GM19035 (cell line): ENCODE measurements around the gene PNLIP.

Experiments
- ATAC-seq: cut with Tn5 transposase; IDR thresholded peaks from one replicate; pipeline ENCODE4 v1.9.1; 2021; ENCODE audit not compliant: unreplicated experiment

PNLIP gene

DNA sequence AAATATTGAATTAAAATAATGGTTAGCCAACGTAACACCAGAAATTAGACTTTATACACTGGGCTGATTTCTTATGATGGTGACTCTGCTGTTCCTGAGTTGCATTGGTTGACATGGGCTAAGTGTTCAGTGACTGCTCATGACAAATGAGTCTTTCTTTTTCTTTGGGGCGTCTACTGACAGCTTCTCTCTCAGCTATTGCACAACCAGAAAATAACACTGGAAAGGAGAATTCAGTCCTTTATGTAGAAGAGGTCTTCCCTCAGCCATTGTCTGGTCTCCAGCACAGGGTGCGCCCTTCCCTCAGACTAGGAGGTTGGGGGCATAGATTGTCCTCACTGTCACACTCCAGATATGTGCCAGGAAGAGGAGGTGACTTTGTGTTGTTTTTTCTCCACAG lies 21.6 kb downstream of the PNLIP start:
- no peak for ATAC-seq

- ATAC-seq = no peak
Measured at GRCh38 chr10:116574797-116575196, 29.1 kb downstream of the PNLIP start.

- ATAC-seq = no peak
Measured at GRCh38 chr10:116587878-116588591, 42.3 kb downstream of the PNLIP start.

DNA sequence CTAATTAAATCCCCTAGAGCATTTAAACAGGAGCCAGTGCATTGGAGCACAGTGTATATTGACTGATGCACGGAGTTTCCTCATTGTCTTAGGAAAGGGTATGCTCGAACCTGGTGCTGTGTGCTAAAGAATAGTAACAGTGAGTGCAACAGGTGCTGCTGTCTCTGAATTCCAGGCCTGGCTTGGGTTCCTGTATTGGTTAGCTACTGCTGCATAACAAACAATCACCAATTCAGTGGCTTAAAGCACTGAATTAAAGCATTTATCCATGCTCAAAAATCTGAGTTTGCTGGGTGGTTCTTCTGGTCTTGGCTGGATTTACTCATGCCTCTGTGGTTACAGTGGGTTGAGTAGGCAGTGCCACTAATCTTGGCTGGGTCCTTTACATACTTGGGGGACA lies 43.3 kb downstream of the PNLIP start:
- no peak for ATAC-seq

- no peak for ATAC-seq
Measured at GRCh38 chr10:116589926-116590325, 44.2 kb downstream of the PNLIP start.

- no peak for ATAC-seq
Measured at GRCh38 chr10:116590590-116591444, 45.1 kb downstream of the PNLIP start, which contains the start of gene PNLIPRP1. TSS of gene PNLIPRP1 (plus strand) at chr10:116590959. CDS start at chr10:116591130, 171 bp downstream.

DNA sequence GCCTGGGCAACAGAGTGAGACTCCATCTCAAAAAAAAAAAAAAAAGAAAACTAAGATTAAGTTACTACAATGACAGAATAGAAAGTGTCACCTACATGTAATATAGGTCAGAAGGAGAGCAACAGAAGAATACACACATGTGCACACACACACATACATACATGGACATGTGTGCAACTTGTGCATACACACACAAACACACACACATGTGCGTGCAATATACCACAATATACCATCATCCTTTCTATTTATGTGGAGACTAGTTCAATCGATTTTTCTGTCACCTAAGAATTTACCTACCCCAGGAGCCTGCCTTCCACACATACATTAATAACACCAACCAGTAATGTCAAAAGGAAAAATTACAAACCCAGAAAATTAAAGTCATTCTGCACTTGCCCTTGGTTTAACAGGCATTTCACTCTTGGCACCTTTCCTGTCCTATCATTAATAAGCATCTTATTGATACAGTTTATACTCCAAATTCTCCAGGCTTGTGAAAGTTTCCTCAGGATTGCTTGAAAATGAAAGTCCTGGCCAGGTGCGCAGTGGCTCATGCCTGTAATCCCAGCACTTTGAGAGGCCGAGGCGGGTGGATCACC lies 47.5 kb downstream of the PNLIP start:
- ATAC-seq = no peak

GRCh38 chr10:116594525-116595035 lies 48.8 kb downstream of the PNLIP start:
- ATAC-seq = no peak

DNA sequence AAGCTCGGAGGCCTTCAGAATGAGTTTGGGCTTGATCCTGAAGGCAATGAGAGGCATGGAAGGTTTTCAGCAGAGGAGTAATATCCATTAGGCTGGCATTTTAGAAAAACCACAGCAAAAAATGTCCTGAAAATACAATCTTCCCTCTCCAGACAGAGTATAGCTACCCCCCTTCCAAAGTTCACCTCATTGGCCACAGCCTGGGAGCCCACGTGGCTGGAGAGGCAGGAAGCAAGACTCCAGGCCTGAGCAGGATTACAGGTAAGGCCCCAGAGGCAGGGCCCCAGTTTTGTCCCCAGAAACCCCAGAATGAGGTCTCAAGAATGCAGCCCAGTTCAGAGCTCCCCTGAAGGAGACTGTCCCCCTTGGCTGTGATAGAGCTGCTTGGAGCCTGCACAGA lies 50.3 kb downstream of the PNLIP start:
- no peak for ATAC-seq

- ATAC-seq = no peak
Measured at GRCh38 chr10:116597543-116597942, 51.8 kb downstream of the PNLIP start.

GRCh38 chr10:116598329-116598728 lies 52.6 kb downstream of the PNLIP start:
- ATAC-seq = no peak

- ATAC-seq = no peak
Measured at GRCh38 chr10:116599991-116600390, 54.3 kb downstream of the PNLIP start.

GRCh38 chr10:116602648-116603400 lies 57.1 kb downstream of the PNLIP start:
- ATAC-seq = no peak

GRCh38 chr10:116606061-116606483 lies 60.3 kb downstream of the PNLIP start:
- no peak for ATAC-seq

DNA sequence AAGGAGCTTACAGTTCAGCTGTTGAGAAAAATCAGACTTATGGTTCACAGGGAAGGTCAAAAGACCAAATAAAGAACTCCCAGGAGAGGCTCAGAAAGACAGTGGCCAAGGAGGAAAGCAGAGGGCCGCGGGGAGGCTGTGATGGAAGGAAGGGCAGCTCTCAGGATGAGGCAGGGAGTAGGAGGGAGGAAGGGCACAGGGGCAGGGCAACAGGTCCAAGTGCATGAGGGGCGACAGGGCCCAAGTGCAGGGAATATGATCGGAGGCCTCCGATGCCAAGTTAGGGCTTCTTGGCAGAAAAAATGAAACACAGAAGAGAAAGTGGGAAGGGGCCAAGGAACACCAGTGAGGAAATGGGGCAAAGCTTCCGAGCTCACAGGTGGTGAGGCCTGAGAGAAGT lies 61.6 kb downstream of the PNLIP start:
- no peak for ATAC-seq

GRCh38 chr10:116608686-116609594 lies 63.2 kb downstream of the PNLIP start:
- no peak for ATAC-seq

DNA sequence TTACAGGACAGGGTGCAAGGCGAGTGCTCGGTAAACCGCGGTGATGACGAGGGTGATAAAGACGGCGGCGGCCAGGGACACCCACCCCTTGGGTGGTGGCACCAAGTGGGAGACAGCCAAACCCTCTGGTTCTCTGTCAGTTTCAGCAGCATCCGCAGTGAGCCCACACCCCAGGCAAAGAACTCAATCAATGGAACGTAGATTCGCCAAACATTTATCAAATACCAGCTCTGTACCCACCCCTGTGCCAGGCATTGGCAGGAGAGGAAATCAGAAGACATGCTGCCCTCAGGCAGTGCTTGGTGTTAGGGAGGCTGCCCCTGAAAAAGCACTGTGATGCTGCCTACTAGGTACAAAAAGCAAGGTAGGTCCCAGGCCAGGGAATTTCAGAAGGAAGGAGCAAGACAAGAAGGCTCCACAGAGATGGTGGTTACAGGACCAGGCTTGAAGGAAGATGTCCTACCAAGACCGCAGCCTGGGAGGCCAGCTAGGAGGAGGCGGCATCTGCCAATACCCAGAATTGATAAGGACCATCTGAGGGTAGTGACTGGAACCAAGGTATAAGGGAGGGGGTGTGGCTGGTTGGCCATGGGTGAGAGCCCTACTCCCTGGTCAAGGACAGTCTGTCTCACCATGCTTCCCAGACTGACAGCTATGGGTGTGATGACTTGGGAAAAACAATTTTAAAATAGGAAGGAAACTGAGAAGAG lies 64.9 kb downstream of the PNLIP start:
- ATAC-seq = no peak

DNA sequence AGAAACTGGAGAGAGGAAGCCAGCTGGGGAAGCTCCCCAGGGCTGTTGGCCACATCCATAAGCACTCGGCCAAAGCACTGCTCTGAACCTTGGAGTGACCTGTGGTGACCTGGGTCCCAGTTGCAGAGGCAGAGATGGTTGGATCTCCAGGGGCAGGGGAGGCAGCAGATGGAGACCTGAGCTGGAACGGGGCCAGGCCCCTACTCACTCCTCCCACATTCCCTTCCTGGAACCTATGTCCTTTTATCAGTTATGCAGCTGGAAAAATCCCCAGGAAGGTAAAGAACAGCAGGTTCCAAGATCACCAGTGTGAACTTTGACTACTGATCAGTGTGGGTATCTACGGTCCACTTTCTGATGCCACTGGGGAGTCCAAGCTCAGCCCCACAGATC lies 65.4 kb downstream of the PNLIP start:
- no peak for ATAC-seq

DNA sequence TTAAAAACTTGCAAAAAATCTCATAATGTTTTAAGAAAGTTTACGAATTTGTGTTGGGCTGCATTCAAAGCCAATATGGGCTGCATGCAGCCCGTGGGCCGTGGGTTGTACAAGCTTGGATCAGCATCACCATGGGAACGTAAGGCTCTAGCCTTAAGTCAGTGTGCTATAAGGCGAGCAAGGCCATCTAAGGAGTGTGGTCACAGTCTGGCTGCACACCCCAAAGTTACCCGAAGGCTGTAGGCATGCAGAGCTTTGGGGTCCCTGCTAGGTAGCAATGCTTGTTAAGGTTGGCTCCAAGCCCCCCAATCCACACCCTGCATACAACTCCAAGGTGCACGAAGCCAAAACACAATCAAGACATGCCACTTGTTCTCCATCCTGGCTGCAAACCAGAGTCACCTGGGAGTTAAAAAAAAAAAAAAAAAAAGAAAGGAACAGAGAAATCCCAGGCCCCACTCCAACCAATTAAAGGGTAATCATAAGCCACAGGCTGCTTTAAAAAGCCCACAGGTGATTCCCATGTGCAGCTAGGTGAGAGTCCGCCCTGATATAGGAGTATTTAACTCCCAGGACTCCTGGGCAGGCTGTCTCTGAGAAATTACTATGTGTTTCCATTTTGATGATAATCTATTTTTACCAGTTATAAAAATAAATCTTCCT lies 66.5 kb downstream of the PNLIP start:
- ATAC-seq = no peak
